Transverse colon (tissue), 4 donors: ENCODE measurements around the gene ARAP2. TPM values are rescaled to one million over a fixed set of nuclear protein-coding genes. Genes with fewer than 3 reads are reported as not detected.

Experiments used
- DNase-seq: peaks from one replicate; pipeline ENCODE4 v3.0.0-alpha.2; 2019
- H3K27ac ChIP-seq, 4 donors: fragments of 200-600 bp; sonication (generic); 2 replicates each; pipeline ENCODE4 v1.5.1; 2016 to 2018; ENCODE audit warnings: inconsistent platforms in 4 of 4
- H3K27me3 ChIP-seq: fragments of 200-600 bp; sonication (generic); 2 replicates; pipeline ENCODE4 v1.5.1; 2017; ENCODE audit warnings: inconsistent platforms
- H3K36me3 ChIP-seq, 4 donors: fragments of 200-600 bp; sonication (generic); 2 replicates each; pipeline ENCODE4 v1.5.1; 2017 to 2019; ENCODE audit warnings: inconsistent platforms in 4 of 4
- H3K4me1 ChIP-seq, 4 donors: fragments of 200-600 bp; sonication (generic); 2 replicates each; pipeline ENCODE4 v1.5.1; 2017 to 2020; ENCODE audit warnings: inconsistent platforms in 4 of 4
- H3K4me3 ChIP-seq, 4 donors: fragments of 200-600 bp; sonication (generic); 1 replicate in 1 of 4; 2 replicates in 3 of 4; pipeline versions ENCODE4 v1.5.1 to v1.6.1; 2017 to 2019; ENCODE audit warnings: inconsistent platforms in 4 of 4
- H3K9me3 ChIP-seq, 2 donors: fragments of 200-600 bp; sonication (generic); 2 replicates each; pipeline ENCODE4 v1.5.1; 2017 to 2019; ENCODE audit warnings: inconsistent platforms in 2 of 2
- CTCF ChIP-seq, 5 experiments: fragments of 200-600 bp in 3 of 5; fragments of 450-650 bp in 2 of 5; sonication (generic) in 3 of 5; IDR thresholded peaks; 1 replicate in 2 of 5; 2 replicates in 3 of 5; pipeline ENCODE4 v1.5.1; 2016 to 2017; ENCODE audit warnings: antibody characterized with exemption in 5 of 5, inconsistent platforms in 3 of 5, mild to moderate bottlenecking in 2 of 5, moderate library complexity in 1 of 5
- EP300 ChIP-seq: sonication (generic); formaldehyde crosslinking; IDR thresholded peaks from one replicate; pipeline ENCODE4 v1.6.1; 2017; ENCODE audit warnings: antibody characterized with exemption, low read depth
- POLR2A ChIP-seq: fragments of 450-650 bp; IDR thresholded peaks from one replicate; pipeline ENCODE4 v1.6.1; 2016; ENCODE audit warnings: antibody characterized with exemption, mild to moderate bottlenecking, moderate library complexity
- POLR2AphosphoS5 ChIP-seq, 3 donors: sonication (generic); formaldehyde crosslinking; IDR thresholded peaks; one replicate each; pipeline ENCODE4 v1.6.1; 2016; ENCODE audit warnings: antibody characterized with exemption in 3 of 3
- WGBS, 2 donors: methylation state at CpG; one replicate each; pipeline ENCODE4 v1.1.5; 2018; ENCODE audit warnings: low coverage in 1 of 2; 5-methylcytosine and 5-hydroxymethylcytosine counted together
- in situ Hi-C, 4 donors: fragments of 200-750 bp; cut with MboI; loops; one replicate each; pipeline versions ENCODE4 v1.15.0 to v1.15.1; 2017; ENCODE audit warnings: low sequenced_read_pairs in 3 of 4, low pct_ligation_motif_present in 1 of 4, low pct_unique_long_range_greater_than_20kb in 1 of 4
- intact Hi-C: fragments of 100-400 bp; cut with DNase I; formaldehyde crosslinking; loops from one replicate; pipeline ENCODE4 v1.15.1; 2023; ENCODE audit warnings: low total_unique reads
- total RNA-seq, 4 donors: library from RNA; depleted of rRNA; stranded (reverse); fragments of >200 nt; gene quantifications; one replicate each; pipeline ENCODE4 v1.1.0, GENCODE V29; 2016

The ARAP2 gene
- total RNA-seq, 4 donors from 2014 or later = 42.3 to 108 (median 50.3) TPM

- Histone ChIP-seq H3K27ac (no peak overlapping the region), H3K9me3 (no peaks in the 10 kb centered on the region), H3K36me3 (no peaks in the 10 kb centered on the region), H3K4me3 (no peak overlapping the region), H3K27me3 (no peaks in the 10 kb centered on the region), H3K4me1 (no peaks in the 10 kb centered on the region)
- TF ChIP-seq POLR2AphosphoS5 (IDR thresholded peaks at IDR 0.05) (no peak), EP300 (no peak), POLR2A (no peak)
- DNase-seq = no peak
- WGBS, 2 donors = 91 to 92% methylated on average over 4 of the region's 4 CpGs
- in situ Hi-C loops = no loop called here
- intact Hi-C loops = no loop called here
Observed at GRCh38 chr4:36274158-36274557, 29.8 kb upstream of the ARAP2 start.

- TF ChIP-seq CTCF (IDR thresholded peaks at IDR 0.05) (no peak), POLR2AphosphoS5 (IDR thresholded peaks at IDR 0.05) (no peak), POLR2A (no peak), EP300 (no peak)
- WGBS, 2 donors = 90 to 96% methylated on average over 4 of the region's 4 CpGs
- intact Hi-C loops = no loop called here
Observed at GRCh38 chr4:36273276-36273675, 29.0 kb upstream of the ARAP2 start.

GRCh38 chr4:36269533-36270173, 25.3 kb upstream of the ARAP2 start:
- no peak overlapping the region for H3K4me3 ChIP-seq
- in situ Hi-C loops (no loop called here), intact Hi-C loops (no loop called here)
- H3K4me1 ChIP-seq = no peaks in the 10 kb centered on the region
- WGBS, 2 donors = 82 to 88% methylated on average over 5 of the region's 5 CpGs
- TF ChIP-seq POLR2A (no peak), EP300 (no peak), POLR2AphosphoS5 (IDR thresholded peaks at IDR 0.05) (no peak), CTCF (IDR thresholded peaks at IDR 0.05) (no peak)
- no peaks in the 10 kb centered on the region for H3K9me3 ChIP-seq
- no peak for DNase-seq
- no peaks in the 10 kb centered on the region for H3K27me3 ChIP-seq
- no peak overlapping the region for H3K27ac ChIP-seq
- no peaks in the 10 kb centered on the region for H3K36me3 ChIP-seq

More at GRCh38 chr4:36273276-36273675, 29.0 kb upstream of the ARAP2 start:
- Histone ChIP-seq H3K4me3 (no peak overlapping the region), H3K27me3 (no peaks in the 10 kb centered on the region), H3K4me1 (no peaks in the 10 kb centered on the region), H3K27ac (no peak overlapping the region), H3K9me3 (no peaks in the 10 kb centered on the region), H3K36me3 (no peaks in the 10 kb centered on the region)
- DNase-seq = no peak
- in situ Hi-C loops = no loop called here

GRCh38 chr4:36269101-36269500, 24.8 kb upstream of the ARAP2 start:
- Histone ChIP-seq H3K4me1 (no peaks in the 10 kb centered on the region), H3K27ac (no peak overlapping the region), H3K36me3 (no peaks in the 10 kb centered on the region), H3K9me3 (no peaks in the 10 kb centered on the region), H3K4me3 (no peak overlapping the region), H3K27me3 (no peaks in the 10 kb centered on the region)
- TF ChIP-seq POLR2AphosphoS5 (IDR thresholded peaks at IDR 0.05) (no peak), EP300 (no peak), POLR2A (no peak), CTCF (IDR thresholded peaks at IDR 0.05) (no peak)
- DNase-seq = no peak
- intact Hi-C loops = no loop called here
- in situ Hi-C loops = no loop called here
- 68 to 74% methylated on average over 4 of the region's 4 CpGs for WGBS, 2 donors
